H1 (cell line): ENCODE measurements around the gene GABRG3.

Source experiments
- BCL11A ChIP-seq, 2 experiments: IDR thresholded peaks; one replicate each; pipeline ENCODE4 v1.6.1; 2011; ENCODE audit warnings: low read depth in 2 of 2, low read length in 2 of 2, mild to moderate bottlenecking in 2 of 2
- CHD1 ChIP-seq: IDR thresholded peaks from 2 replicates; pipeline ENCODE4 v1.6.1; 2012; ENCODE audit warnings: low read depth, low read length, improper control_type of control experiment
- CREB1 ChIP-seq: IDR thresholded peaks from 2 replicates; pipeline ENCODE4 v1.6.1; 2012; ENCODE audit warnings: inconsistent platforms
- CTCF ChIP-seq, 3 experiments: IDR thresholded peaks; 1 replicate in 2 of 3; 2 replicates in 1 of 3; pipeline versions ENCODE4 v1.5.1 to v1.6.1; 2011; ENCODE audit warnings: low read length in 3 of 3, mild to moderate bottlenecking in 3 of 3, inconsistent platforms in 2 of 3, low read depth in 1 of 3, moderate library complexity in 1 of 3; ENCODE audit not compliant: insufficient read depth in 1 of 3; ENCODE audit errors: control extremely low read depth in 1 of 3
- E2F6 ChIP-seq: IDR thresholded peaks from 2 replicates; pipeline ENCODE4 v1.6.1; 2012; ENCODE audit warnings: inconsistent platforms
- EP300 ChIP-seq, 2 experiments: IDR thresholded peaks; 1 replicate in 1 of 2; 2 replicates in 1 of 2; pipeline ENCODE4 v1.6.1; 2011 to 2012; ENCODE audit warnings: low read depth in 2 of 2, low read length in 2 of 2, mild to moderate bottlenecking in 2 of 2, borderline replicate concordance in 1 of 2, inconsistent platforms in 1 of 2, moderate library complexity in 1 of 2
- MAX ChIP-seq: IDR thresholded peaks from 2 replicates; pipeline ENCODE4 v1.6.1; 2012; ENCODE audit warnings: inconsistent platforms
- SRF ChIP-seq: IDR thresholded peaks from 2 replicates; pipeline ENCODE4 v1.6.1; 2011; ENCODE audit warnings: mild to moderate bottlenecking, low read depth, low read length, moderate library complexity
- SUZ12 ChIP-seq: fragments of 200-600 bp; sonication (generic); IDR thresholded peaks from 2 replicates; pipeline ENCODE4 v1.6.1; 2012; ENCODE audit warnings: mild to moderate bottlenecking, inconsistent platforms, low read length, moderate library complexity, mixed read lengths
- TAF1 ChIP-seq: IDR thresholded peaks from 2 replicates; pipeline ENCODE4 v1.6.1; 2011; ENCODE audit warnings: mild to moderate bottlenecking, low read depth, low read length
- ZNF274 ChIP-seq: IDR thresholded peaks from 2 replicates; pipeline ENCODE4 v1.7.0; 2012; ENCODE audit warnings: low read length, borderline replicate concordance; ENCODE audit errors: extremely low read depth

GRCh38 chr15:27125185-27125584 lies 154.2 kb downstream of the GABRG3 start:
- no peak for TF ChIP-seq CHD1
- TF ChIP-seq BCL11A (IDR thresholded peaks at IDR 0.05; ENCODE audit: low read depth in 2 of 2, low read length in 2 of 2) = no peak
- TF ChIP-seq E2F6 = no peak
- TF ChIP-seq CTCF (IDR thresholded peaks at IDR 0.05; ENCODE audit: control extremely low read depth in 1 of 3, insufficient read depth in 1 of 3, low read depth in 1 of 3, low read length in 3 of 3) = no peak
- no peak for TF ChIP-seq ZNF274
- no peak for TF ChIP-seq EP300 (IDR thresholded peaks at IDR 0.05; ENCODE audit: borderline replicate concordance in 1 of 2, low read depth in 2 of 2, low read length in 2 of 2)
- TF ChIP-seq SRF = no peak
- TF ChIP-seq SUZ12 = no peak
- no peak for TF ChIP-seq CREB1
- no peak for TF ChIP-seq MAX
- no peak for TF ChIP-seq TAF1
